Adrenal gland (tissue), 12 donors: ENCODE results near the gene LRPAP1. TPM values are rescaled to one million over a fixed set of nuclear protein-coding genes. Genes with fewer than 3 reads are reported as not detected.

Experiments used
- DNase-seq, 7 donors: peaks; one replicate each; pipeline ENCODE4 v3.0.0-alpha.2; 2019 to 2020
- H3K27ac ChIP-seq, 5 donors: fragments of 200-600 bp; sonication (generic) in 4 of 5; 1 replicate in 3 of 5; 2 replicates in 2 of 5; pipeline versions ENCODE4 v1.5.1 to v1.8.0; 2016 to 2020; ENCODE audit warnings: mild to moderate bottlenecking in 1 of 5
- H3K27me3 ChIP-seq: fragments of 200-600 bp; 2 replicates; pipeline ENCODE4 v1.8.0; 2021
- H3K36me3 ChIP-seq, 2 donors: fragments of 200-600 bp; replicated peaks in 1 of 2; 1 replicate in 1 of 2; 2 replicates in 1 of 2; pipeline versions ENCODE4 v1.5.1 to v1.8.0; 2018 to 2022
- H3K4me1 ChIP-seq, 2 donors: fragments of 200-600 bp; replicated peaks in 1 of 2; 1 replicate in 1 of 2; 2 replicates in 1 of 2; pipeline versions ENCODE4 v1.5.1 to v1.8.0; 2018 to 2021
- H3K4me3 ChIP-seq, 4 donors: fragments of 200-600 bp; sonication (generic) in 3 of 4; one replicate each; pipeline ENCODE4 v1.5.1; 2016 to 2018
- H3K9me3 ChIP-seq, 3 donors: fragments of 200-600 bp; sonication (generic) in 1 of 3; replicated peaks in 1 of 3; 1 replicate in 2 of 3; 2 replicates in 1 of 3; pipeline versions ENCODE4 v1.5.1 to v1.8.0; 2016 to 2021
- CTCF ChIP-seq, 6 experiments: fragments of 450-650 bp in 4 of 6; fragments of 200-600 bp in 2 of 6; sonication (generic) in 1 of 6; IDR thresholded peaks; 1 replicate in 5 of 6; 2 replicates in 1 of 6; pipeline versions ENCODE4 v1.5.1 to v1.8.0; 2016 to 2021; ENCODE audit warnings: antibody characterized with exemption in 6 of 6, mild to moderate bottlenecking in 2 of 6, moderate library complexity in 1 of 6
- POLR2A ChIP-seq, 2 donors: fragments of 450-650 bp; IDR thresholded peaks; one replicate each; pipeline ENCODE4 v1.6.1; 2017; ENCODE audit warnings: antibody characterized with exemption in 2 of 2, mild to moderate bottlenecking in 2 of 2, moderate library complexity in 1 of 2
- WGBS, 4 donors: extraction: QIAGEN DNeasy Blood & Tissue Kit in 2 of 4; methylation state at CpG; one replicate each; pipeline versions ENCODE4 v1.1.5 to v1.1.7; 2013 to 2017; 5-methylcytosine and 5-hydroxymethylcytosine counted together
- intact Hi-C, 2 donors: fragments of 100-400 bp; cut with DNase I; formaldehyde crosslinking; loops; one replicate each; pipeline versions ENCODE4 v1.14.1 to v1.15.0; 2022 to 2023
- polyA plus RNA-seq, 3 donors: library from polyadenylated mRNA; stranded (reverse); fragments of 200-250 nt in 2 of 3; fragments of 350-450 nt in 1 of 3; fragmentation: Illumina TruSeq in 1 of 3; extraction: RNeasy Lipid Tissue Mini Kit (QIAGEN cat#74804) in 1 of 3; gene quantifications; one replicate each; pipeline ENCODE4 v1.2.3, GENCODE V29; 2013 to 2014
- total RNA-seq, 9 donors: library from RNA; depleted of rRNA in 4 of 9; stranded (reverse); fragments of >200 nt in 4 of 9; fragments of 120-200 nt in 1 of 9; fragmentation: NEBNext Ultra II Directional in 1 of 9; extraction: Animal tissue kit (Norgen Biotek cat#: 25700) in 1 of 9; gene quantifications; one replicate each; pipeline versions ENCODE4 v1.1.0 to v1.2.4, GENCODE V29; 2013 to 2023
- donor health status: healthy with polysubstance abuse.
- donor health status: Bipolar disorder and iron deficiency.
- donor health status: DM: yes; HTN: yes; CAD: no.
- donor health status: DM: no; HTN: no; CAD: no.
- donor health status: DM: no; HTN: no; CAD: no.
- donor health status: DM: yes; HTN: yes; CAD: no.

Gene LRPAP1
- total and polyA plus RNA-seq, 12 donors = 32.9 to 309 (median 188) TPM

- Histone ChIP-seq H3K9me3 (no peaks in the 10 kb centered on the region), H3K36me3 (peaks cover 0 to 95% of the 10 kb centered on the region in 2 donors), H3K4me3 (no peak overlapping the region), H3K27me3 (no peaks in the 10 kb centered on the region), H3K27ac (no peak overlapping the region), H3K4me1 (no peaks in the 10 kb centered on the region)
- 87 to 100% (median 87%) methylated on average over 2 to 11 of the region's 11 CpGs for WGBS, 4 donors
- TF ChIP-seq POLR2A (IDR thresholded peaks at IDR 0.05) = no peak
- peak in 1 of 7 donors; percentile 4 for DNase-seq
- intact Hi-C loops = no loop called here
These were observed 13.7 kb downstream of the LRPAP1 start for GRCh38 chr4:3518511-3518880.

GRCh38 chr4:3517731-3518510 is 14.3 kb downstream of the LRPAP1 start:
- Histone ChIP-seq H3K36me3 (peaks cover 0 to 94% of the 10 kb centered on the region in 2 donors), H3K27me3 (no peaks in the 10 kb centered on the region), H3K9me3 (no peaks in the 10 kb centered on the region), H3K4me3 (no peak overlapping the region), H3K4me1 (no peaks in the 10 kb centered on the region), H3K27ac (no peak overlapping the region)
- WGBS, 4 donors = 91 to 95% (median 92%) methylated on average over 22 to 49 of the region's 49 CpGs
- DNase-seq = peak in 1 of 7 donors; percentile 5
- TF ChIP-seq CTCF (IDR thresholded peaks at IDR 0.05) (no peak), POLR2A (IDR thresholded peaks at IDR 0.05) (no peak)
- intact Hi-C loops = no loop called here

- H3K9me3 ChIP-seq = no peaks in the 10 kb centered on the region
- peak in 1 of 7 donors; percentile 7 for DNase-seq
- TF ChIP-seq CTCF (IDR thresholded peaks at IDR 0.05) (no peak), POLR2A (IDR thresholded peaks at IDR 0.05) (no peak)
- H3K27me3 ChIP-seq = no peaks in the 10 kb centered on the region
- 89 to 95% (median 92%) methylated on average over 13 to 29 of the region's 29 CpGs for WGBS, 4 donors
- H3K27ac ChIP-seq = no peak overlapping the region
- H3K36me3 ChIP-seq = peaks cover 0 to 95% of the 10 kb centered on the region in 2 donors
- no peak overlapping the region for H3K4me3 ChIP-seq
- intact Hi-C loops = no loop called here
- no peaks in the 10 kb centered on the region for H3K4me1 ChIP-seq
These were observed 15.1 kb downstream of the LRPAP1 start for GRCh38 chr4:3516836-3517730.

- no peaks in the 10 kb centered on the region for H3K9me3 ChIP-seq
- DNase-seq = no peak
- H3K27ac ChIP-seq = no peak overlapping the region
- no peak overlapping the region for H3K4me3 ChIP-seq
- intact Hi-C loops = no loop called here
- no peak for TF ChIP-seq POLR2A (IDR thresholded peaks at IDR 0.05)
- no peak for TF ChIP-seq CTCF (IDR thresholded peaks at IDR 0.05)
- 88 to 93% (median 92%) methylated on average over 20 to 32 of the region's 32 CpGs for WGBS, 4 donors
- no peaks in the 10 kb centered on the region for H3K4me1 ChIP-seq
- H3K27me3 ChIP-seq = no peaks in the 10 kb centered on the region
- peaks cover 0 to 88% of the 10 kb centered on the region in 2 donors for H3K36me3 ChIP-seq
These were observed 16.0 kb downstream of the LRPAP1 start for GRCh38 chr4:3516061-3516835.
